Parathyroid adenoma (tissue), 2 donors: ENCODE measurements around the gene PTPRS.
"Not testable (repeated sequence)": the region's sequence is repeated elsewhere in the genome, so short reads cannot be mapped to it uniquely, and the experiment has no call there.

Source experiments
- H2AFZ ChIP-seq: fragments of 300-600 bp; sonication (generic); one replicate; pipeline ENCODE4 v1.7.0; 2017; ENCODE audit warnings: antibody characterized with exemption, mild to moderate bottlenecking
- H3K27ac ChIP-seq: fragments of 300-600 bp; sonication (generic); one replicate; pipeline ENCODE4 v1.7.0; 2017
- H3K27me3 ChIP-seq: fragments of 300-600 bp; sonication (generic); one replicate; pipeline ENCODE4 v1.7.0; 2017; ENCODE audit warnings: low read length; ENCODE audit not compliant: control insufficient read depth, insufficient read depth
- H3K36me3 ChIP-seq: fragments of 300-600 bp; sonication (generic); one replicate; pipeline ENCODE4 v1.7.0; 2017; ENCODE audit warnings: low read length; ENCODE audit not compliant: control insufficient read depth, insufficient read depth
- H3K4me1 ChIP-seq: fragments of 300-600 bp; sonication (generic); one replicate; pipeline ENCODE4 v1.7.0; 2017; ENCODE audit warnings: control low read depth
- H3K4me2 ChIP-seq: fragments of 300-600 bp; sonication (generic); one replicate; pipeline ENCODE4 v1.7.0; 2017; ENCODE audit warnings: low read length
- H3K4me3 ChIP-seq: fragments of 300-600 bp; sonication (generic); one replicate; pipeline ENCODE4 v1.7.0; 2017; ENCODE audit warnings: low read depth, low read length
- H3K79me2 ChIP-seq: fragments of 300-600 bp; sonication (generic); one replicate; pipeline ENCODE4 v1.7.0; 2017; ENCODE audit warnings: control low read depth
- H3K9ac ChIP-seq: fragments of 300-600 bp; sonication (generic); one replicate; pipeline ENCODE4 v1.7.0; 2017; ENCODE audit warnings: mild to moderate bottlenecking
- H3K9me3 ChIP-seq: fragments of 300-600 bp; sonication (generic); one replicate; pipeline ENCODE4 v1.7.0; 2017; ENCODE audit warnings: low read length; ENCODE audit not compliant: control insufficient read depth
- CTCF ChIP-seq: fragments of 300-600 bp; sonication (generic); IDR thresholded peaks from one replicate; pipeline ENCODE4 v1.7.0; 2017; ENCODE audit warnings: antibody characterized with exemption, mild to moderate bottlenecking
- donor health status: primary hyperparathyroidism.

The PTPRS gene

GRCh38 chr19:5333581-5334365 is 6.8 kb downstream of the PTPRS start:
- H3K27ac ChIP-seq: no peak overlapping the region
- no peak overlapping the region for H2AFZ ChIP-seq
- H3K9ac ChIP-seq: no peak overlapping the region
- H3K79me2 ChIP-seq: no peaks in the 10 kb centered on the region
- H3K4me3 ChIP-seq: no peak overlapping the region
- no peak for TF ChIP-seq CTCF
- no peaks in the 10 kb centered on the region for H3K27me3 ChIP-seq
- H3K36me3 ChIP-seq: no peaks in the 10 kb centered on the region
- no peaks in the 10 kb centered on the region for H3K4me1 ChIP-seq
- H3K9me3 ChIP-seq: no peaks in the 10 kb centered on the region
- no peak overlapping the region for H3K4me2 ChIP-seq

- no peak overlapping the region for H3K4me3 ChIP-seq
- H3K27me3 ChIP-seq: no peaks in the 10 kb centered on the region
- H3K9ac ChIP-seq: no peak overlapping the region
- no peaks in the 10 kb centered on the region for H3K79me2 ChIP-seq
- H3K4me1 ChIP-seq: no peaks in the 10 kb centered on the region
- H3K27ac ChIP-seq: no peak overlapping the region
- no peaks in the 10 kb centered on the region for H3K9me3 ChIP-seq
- no peak overlapping the region for H3K4me2 ChIP-seq
- no peak for TF ChIP-seq CTCF
- H3K36me3 ChIP-seq: no peaks in the 10 kb centered on the region
- H2AFZ ChIP-seq: no peak overlapping the region
These were observed 8.1 kb downstream of the PTPRS start for GRCh38 chr19:5332501-5332900.

GRCh38 chr19:5331790-5332189 is 8.8 kb downstream of the PTPRS start:
- Histone ChIP-seq H3K4me2 (no peak overlapping the region), H3K9ac (no peak overlapping the region), H3K79me2 (no peaks in the 10 kb centered on the region), H2AFZ (no peak overlapping the region), H3K4me1 (no peaks in the 10 kb centered on the region), H3K9me3 (no peaks in the 10 kb centered on the region), H3K27ac (no peak overlapping the region), H3K4me3 (no peak overlapping the region), H3K36me3 (no peaks in the 10 kb centered on the region), H3K27me3 (no peaks in the 10 kb centered on the region)
- TF ChIP-seq CTCF: no peak

- no peak for TF ChIP-seq CTCF
- no peaks in the 10 kb centered on the region for H3K9me3 ChIP-seq
- no peak overlapping the region for H2AFZ ChIP-seq
- no peaks in the 10 kb centered on the region for H3K79me2 ChIP-seq
- H3K27ac ChIP-seq: no peak overlapping the region
- no peaks in the 10 kb centered on the region for H3K36me3 ChIP-seq
- no peak overlapping the region for H3K4me2 ChIP-seq
- H3K4me3 ChIP-seq: no peak overlapping the region
- no peak overlapping the region for H3K9ac ChIP-seq
- no peaks in the 10 kb centered on the region for H3K27me3 ChIP-seq
- H3K4me1 ChIP-seq: no peaks in the 10 kb centered on the region
These were observed 10.3 kb downstream of the PTPRS start for GRCh38 chr19:5330307-5330720.

- H3K9ac ChIP-seq: no peak overlapping the region
- no peak overlapping the region for H3K27ac ChIP-seq
- H2AFZ ChIP-seq: no peak overlapping the region
- H3K4me3 ChIP-seq: no peak overlapping the region
- H3K4me1 ChIP-seq: no peaks in the 10 kb centered on the region
- no peak overlapping the region for H3K4me2 ChIP-seq
- no peaks in the 10 kb centered on the region for H3K36me3 ChIP-seq
- no peaks in the 10 kb centered on the region for H3K9me3 ChIP-seq
- no peak for TF ChIP-seq CTCF
- no peaks in the 10 kb centered on the region for H3K79me2 ChIP-seq
- no peaks in the 10 kb centered on the region for H3K27me3 ChIP-seq
These were observed 11.5 kb downstream of the PTPRS start for GRCh38 chr19:5329141-5329540.

- H3K9ac ChIP-seq, H3K79me2 ChIP-seq, H3K4me1 ChIP-seq, H3K36me3 ChIP-seq, H3K4me3 ChIP-seq, H3K27me3 ChIP-seq, H3K9me3 ChIP-seq, H3K27ac ChIP-seq, H2AFZ ChIP-seq, H3K4me2 ChIP-seq: not testable (repeated sequence)
These were observed 12.2 kb downstream of the PTPRS start for GRCh38 chr19:5328407-5328806.
